OCI-LY7 (cell line): ENCODE data around the gene RAB13.

Experiments
- CTCF ChIP-seq: fragments of 200-600 bp; sonication (generic); conservative IDR thresholded peaks from 2 replicates; pipeline ENCODE4 v1.5.1; 2014; ENCODE audit warnings: mild to moderate bottlenecking, antibody characterized with exemption, low read length, moderate library complexity, mixed read lengths
- EZH2phosphoT487 ChIP-seq: fragments of 200-600 bp; sonication (generic); IDR thresholded peaks from 2 replicates; pipeline ENCODE4 v1.6.1; 2018; ENCODE audit warnings: low read depth, borderline replicate concordance, mild to moderate bottlenecking, mixed run types, antibody characterized with exemption, low read length, moderate library complexity, mixed read lengths

- TF ChIP-seq CTCF (no peak), EZH2phosphoT487 (no peak)
These were observed 47.1 kb downstream of the RAB13 start for GRCh38 chr1:153938996-153939395.
